ENCODE results near the gene NDUFB11. TPM values are rescaled to one million over a fixed set of nuclear protein-coding genes. Genes with fewer than 3 reads are reported as not detected.
"Not testable (repeated sequence)": the region's sequence is repeated elsewhere in the genome, so short reads cannot be mapped to it uniquely, and the experiment has no call there.

The NDUFB11 gene
- polyA plus RNA-seq, 3 donors = 88.6 to 121 (median 107) TPM

GRCh38 chrX:47164420-47164819, 19.9 kb upstream of the NDUFB11 start:
- DNase-seq (ENCODE audit: extremely low read depth in 1 of 11, low read depth in 9 of 11, low spot score in 4 of 11) = no peak

GRCh38 chrX:47162927-47163583, 18.6 kb upstream of the NDUFB11 start:
- no peak for DNase-seq (ENCODE audit: extremely low read depth in 1 of 11, low read depth in 9 of 11, low spot score in 4 of 11)

DNA sequence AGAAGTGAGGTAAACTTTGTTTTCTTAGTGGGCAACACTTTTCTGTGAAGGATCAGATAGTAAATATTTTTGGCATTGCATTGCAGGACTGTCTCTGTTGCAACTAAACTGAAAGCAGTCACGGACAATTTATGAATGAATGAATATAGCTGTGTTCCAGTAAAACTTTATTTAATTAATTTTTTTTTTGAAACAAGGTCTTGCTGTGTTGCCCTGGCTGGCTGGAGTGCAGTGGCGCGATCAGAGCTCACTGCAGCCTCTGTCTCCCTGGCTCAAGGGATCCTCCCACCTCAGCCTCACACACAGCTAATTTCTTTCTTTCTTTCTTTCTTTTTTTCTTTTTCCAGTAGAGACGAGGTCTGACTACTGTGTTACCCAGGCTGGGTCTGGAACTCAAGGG, 16.3 kb upstream of the NDUFB11 start:
- no peak for DNase-seq (ENCODE audit: extremely low read depth in 1 of 11, low read depth in 9 of 11, low spot score in 4 of 11)

DNA sequence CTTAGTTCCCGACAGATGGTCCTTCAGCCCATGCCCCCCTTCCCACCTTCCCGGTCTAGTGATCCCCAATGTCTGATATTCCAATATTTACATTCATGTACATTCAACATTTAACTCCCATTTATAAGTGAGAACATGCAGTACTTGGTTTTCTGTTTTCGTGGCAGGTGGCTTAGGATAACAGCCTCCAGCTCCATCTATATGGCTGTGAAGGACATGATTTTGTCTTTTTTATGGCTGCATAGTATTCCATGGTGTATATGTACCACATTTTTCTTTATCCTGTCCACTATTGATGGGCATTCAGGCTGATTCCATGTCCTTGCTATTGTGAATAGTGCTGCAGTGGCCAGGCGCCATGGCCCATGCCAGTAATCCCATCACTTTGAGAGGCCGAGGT, 14.3 kb upstream of the NDUFB11 start:
- no peak for DNase-seq (ENCODE audit: extremely low read depth in 1 of 11, low read depth in 9 of 11, low spot score in 4 of 11)

DNA sequence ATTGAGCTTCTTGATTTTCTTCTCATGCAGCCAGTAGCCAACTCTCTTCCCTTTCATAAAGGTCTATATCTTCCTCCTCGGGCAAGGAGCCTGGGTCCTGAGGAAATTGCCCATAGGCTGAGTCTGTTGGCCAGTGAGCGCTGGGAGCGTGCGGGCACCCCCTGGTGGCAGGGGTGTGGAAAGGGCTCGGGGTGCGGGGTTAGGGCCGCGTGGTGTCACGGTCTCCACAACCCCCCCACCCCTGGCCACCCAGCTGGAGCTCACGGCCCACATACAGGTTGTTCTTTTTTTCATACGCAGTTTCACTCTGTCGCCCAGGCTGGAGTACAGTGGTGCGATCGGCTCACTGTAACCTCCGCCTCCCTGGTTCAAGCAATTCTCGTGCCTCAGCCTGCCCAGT, 13.6 kb upstream of the NDUFB11 start:
- no peak for DNase-seq (ENCODE audit: extremely low read depth in 1 of 11, low read depth in 9 of 11, low spot score in 4 of 11)

- no peak for DNase-seq (ENCODE audit: extremely low read depth in 1 of 11, low read depth in 9 of 11, low spot score in 4 of 11)
These were observed 12.4 kb upstream of the NDUFB11 start for GRCh38 chrX:47156611-47157520.

GRCh38 chrX:47151435-47151834, 6.9 kb upstream of the NDUFB11 start:
- DNase-seq (ENCODE audit: extremely low read depth in 1 of 11, low read depth in 9 of 11, low spot score in 4 of 11) = no peak

- no peak for DNase-seq (ENCODE audit: extremely low read depth in 1 of 11, low read depth in 9 of 11, low spot score in 4 of 11)
These were observed 4.4 kb upstream of the NDUFB11 start for GRCh38 chrX:47148946-47149345.

- DNase-seq (ENCODE audit: extremely low read depth in 1 of 11, low read depth in 9 of 11, low spot score in 4 of 11) = no peak
These were observed 2.7 kb upstream of the NDUFB11 start for GRCh38 chrX:47146936-47147859.

DNA sequence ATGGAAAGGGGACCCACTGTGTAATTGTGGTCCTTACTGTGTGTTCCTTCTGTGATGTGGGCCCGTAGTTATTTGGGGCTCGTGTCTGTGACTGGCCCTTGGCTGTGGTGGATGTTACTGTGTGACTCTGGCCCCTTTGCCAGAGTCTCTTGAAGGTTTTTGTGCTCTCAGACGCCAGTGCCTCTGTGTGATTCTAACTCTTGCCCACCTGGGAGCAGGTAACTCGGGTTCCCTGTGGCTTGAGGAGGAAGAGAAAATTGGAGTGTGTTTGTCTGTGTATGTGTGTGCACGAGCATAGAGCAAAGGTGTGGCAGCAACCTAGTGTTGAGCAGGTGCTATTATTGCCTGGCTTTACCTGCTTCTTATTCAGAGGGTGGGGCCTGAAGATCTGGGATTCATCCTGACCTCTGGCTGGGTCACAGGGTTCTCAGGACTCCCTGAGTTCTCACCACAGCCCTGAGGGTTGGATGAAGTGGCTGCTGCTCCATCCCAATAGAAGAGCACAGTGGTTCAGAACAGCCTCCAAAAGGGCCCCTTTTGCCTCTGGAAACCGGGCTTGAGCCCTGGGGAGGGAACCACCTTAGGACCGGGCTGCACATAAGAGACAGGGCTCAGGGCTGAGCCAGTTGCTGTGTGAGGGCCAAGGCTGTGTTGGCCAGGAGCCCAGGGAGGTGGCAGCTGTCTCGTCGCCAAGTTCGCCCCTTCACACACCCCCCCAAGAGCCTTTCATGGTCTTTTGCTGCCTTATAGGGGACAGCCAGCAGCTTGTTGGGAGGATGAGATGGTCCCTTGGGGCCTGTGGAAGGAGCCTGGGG, 1.8 kb upstream of the NDUFB11 start:
- no peak for DNase-seq (ENCODE audit: extremely low read depth in 1 of 11, low read depth in 9 of 11, low spot score in 4 of 11)

- DNase-seq (ENCODE audit: extremely low read depth in 1 of 11, low read depth in 9 of 11, low spot score in 4 of 11) = peak in 3 of 11 donors; percentile 2 to 7 (median 5)
These were observed 1.1 kb upstream of the NDUFB11 start for GRCh38 chrX:47145395-47146120.

- DNase-seq (ENCODE audit: extremely low read depth in 1 of 11, low read depth in 9 of 11, low spot score in 4 of 11) = peak in 5 of 11 donors; percentile 3 to 31 (median 27)
These were observed 442 bp downstream of the NDUFB11 start for GRCh38 chrX:47143894-47144625.

DNA sequence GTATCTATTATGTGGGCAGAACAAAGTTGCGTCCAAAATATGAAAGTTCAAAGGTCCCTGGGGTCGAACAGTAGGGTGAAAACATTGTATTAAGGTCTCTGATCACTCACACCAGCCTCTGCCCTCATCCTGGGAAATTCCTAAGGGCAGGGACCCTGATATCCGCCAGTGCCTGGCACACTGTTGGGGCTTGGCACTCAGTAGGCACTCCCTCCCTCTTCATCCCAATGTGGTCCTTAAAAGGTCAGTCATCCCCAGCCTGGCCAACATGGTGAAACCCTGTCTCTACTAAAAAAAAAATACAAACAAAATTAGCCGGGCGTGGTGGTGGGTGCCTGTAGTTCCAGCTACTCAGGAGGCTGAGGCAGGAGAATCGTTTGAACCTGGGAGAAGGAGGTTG, 6.3 kb downstream of the NDUFB11 start:
- no peak for DNase-seq (ENCODE audit: extremely low read depth in 1 of 11, low read depth in 9 of 11, low spot score in 4 of 11)

DNA sequence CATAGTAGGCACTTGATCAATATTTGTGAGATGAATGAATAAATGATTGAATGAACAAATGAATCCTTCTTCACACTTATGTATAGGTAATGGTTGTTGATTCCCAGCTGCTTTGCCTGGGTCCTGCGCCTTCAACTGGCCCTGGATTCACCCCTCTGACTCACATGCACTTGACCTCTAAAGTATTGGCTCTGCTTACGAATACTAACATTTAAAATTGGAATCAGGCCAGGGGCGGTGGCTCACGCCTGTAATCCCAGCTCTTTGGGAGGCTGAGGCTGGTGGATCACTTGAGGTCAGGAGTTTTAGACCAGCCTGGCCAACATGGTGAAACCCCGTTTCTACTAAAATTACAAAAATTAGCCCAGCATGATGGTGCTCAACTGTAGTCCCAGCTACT, 8.9 kb downstream of the NDUFB11 start:
- DNase-seq (ENCODE audit: extremely low read depth in 1 of 11, low read depth in 9 of 11, low spot score in 4 of 11) = not testable (repeated sequence)

DNA sequence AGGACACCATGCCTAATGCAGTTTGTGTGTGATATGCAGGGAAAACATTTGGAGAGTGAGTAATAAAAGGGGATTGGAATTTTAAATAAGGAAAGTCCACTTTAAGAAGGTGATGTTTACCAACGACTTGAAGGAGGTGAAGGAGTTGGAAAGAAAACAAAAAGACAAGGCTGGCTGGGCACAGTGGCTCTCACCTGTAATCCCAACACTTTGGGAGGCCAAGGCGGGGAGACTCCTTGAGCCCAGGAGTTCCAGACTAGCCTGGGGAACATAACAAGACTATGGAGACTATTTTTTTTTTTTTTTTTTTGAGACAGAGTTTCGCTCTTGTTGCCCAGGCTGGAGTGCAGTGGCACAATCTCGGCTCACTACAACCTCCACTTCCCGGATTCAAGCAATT, 11.0 kb downstream of the NDUFB11 start:
- DNase-seq (ENCODE audit: extremely low read depth in 1 of 11, low read depth in 9 of 11, low spot score in 4 of 11) = no peak

DNA sequence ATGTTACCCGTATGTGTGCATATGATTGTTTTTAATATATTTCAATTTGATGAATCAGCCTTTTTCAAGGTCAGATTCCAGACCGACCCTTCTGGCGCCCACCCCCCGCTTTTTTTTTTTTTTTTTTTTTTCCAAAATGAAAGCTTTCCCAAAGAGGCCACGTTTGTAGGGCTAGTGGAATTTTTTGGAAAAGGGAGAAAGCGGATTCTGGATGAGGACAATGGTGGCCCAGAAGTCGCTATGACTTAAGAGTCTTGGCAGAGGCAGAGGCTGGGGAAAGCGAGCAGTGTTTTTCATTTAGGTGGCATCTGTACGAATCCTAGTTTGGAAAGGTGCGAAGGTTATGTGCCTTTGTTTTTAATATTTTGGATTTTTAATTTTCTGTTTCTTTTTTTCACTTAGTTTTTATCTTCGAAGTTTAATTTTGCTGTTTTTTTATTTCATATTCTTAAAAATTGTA, 14.6 kb downstream of the NDUFB11 start:
- no peak for DNase-seq (ENCODE audit: extremely low read depth in 1 of 11, low read depth in 9 of 11, low spot score in 4 of 11)
